Endodermal cell (in vitro differentiated cells): Measurements from ENCODE around the gene AKAP13. TPM values are rescaled to one million over a fixed set of nuclear protein-coding genes. Genes with fewer than 3 reads are reported as not detected.

Experiments used
- DNase-seq: peaks from one replicate; pipeline ENCODE4 v3.0.0-alpha.2; 2017
- H3K27ac ChIP-seq: 2 replicates; pipeline ENCODE4 v1.5.1; 2013; ENCODE audit warnings: mild to moderate bottlenecking, low read depth, low read length, moderate library complexity
- H3K27me3 ChIP-seq: 2 replicates; pipeline ENCODE4 v1.6.1; 2013; ENCODE audit warnings: mild to moderate bottlenecking, low read length, moderate library complexity; ENCODE audit not compliant: insufficient read depth, control insufficient read depth, poor library complexity, severe bottlenecking
- H3K36me3 ChIP-seq: 2 replicates; pipeline ENCODE4 v1.7.0; 2013; ENCODE audit warnings: mild to moderate bottlenecking, low read length, moderate library complexity; ENCODE audit not compliant: control insufficient read depth, insufficient read depth
- H3K4me1 ChIP-seq: one replicate; pipeline ENCODE4 v1.7.0; 2013; ENCODE audit warnings: low read length; ENCODE audit not compliant: control insufficient read depth, insufficient read depth
- H3K4me3 ChIP-seq: 2 replicates; pipeline ENCODE4 v1.5.1; 2013; ENCODE audit warnings: mild to moderate bottlenecking, low read length, moderate library complexity
- H3K9ac ChIP-seq: 2 replicates; pipeline ENCODE4 v1.6.1; 2013; ENCODE audit warnings: mild to moderate bottlenecking, low read length, moderate library complexity; ENCODE audit not compliant: poor library complexity, severe bottlenecking; ENCODE audit errors: extremely low read depth
- H3K9me3 ChIP-seq: 2 replicates; pipeline ENCODE4 v1.6.1; 2013; ENCODE audit warnings: mild to moderate bottlenecking, low read length, moderate library complexity; ENCODE audit not compliant: control insufficient read depth
- H3K27ac Mint-ChIP-seq: 2 replicates; pipeline ENCODE4 v1.8.0; 2020; ENCODE audit warnings: mixed read lengths
- H3K27me3 Mint-ChIP-seq: 2 replicates; pipeline ENCODE4 v1.8.0; 2021; ENCODE audit warnings: mild to moderate bottlenecking, mixed read lengths; ENCODE audit not compliant: insufficient read depth
- H3K36me3 Mint-ChIP-seq: 2 replicates; pipeline ENCODE4 v1.8.0; 2020; ENCODE audit warnings: low read depth, mixed read lengths
- H3K4me1 Mint-ChIP-seq: 2 replicates; pipeline ENCODE4 v1.8.0; 2020; ENCODE audit warnings: mixed read lengths
- H3K4me3 Mint-ChIP-seq: 2 replicates; pipeline ENCODE4 v1.8.0; 2020; ENCODE audit warnings: mild to moderate bottlenecking, moderate library complexity, mixed read lengths
- H3K9me3 Mint-ChIP-seq: 2 replicates; pipeline ENCODE4 v1.8.0; 2020; ENCODE audit warnings: mild to moderate bottlenecking, mixed read lengths
- CTCF ChIP-seq: fragments of 200-600 bp; sonication (generic); conservative IDR thresholded peaks from 2 replicates; pipeline ENCODE4 v1.5.0; 2021; ENCODE audit warnings: antibody characterized with exemption, mild to moderate bottlenecking
- WGBS, 2 experiments: methylation state at CpG; one replicate each; pipeline versions ENCODE4 v1.1.5 to v1.1.7; 2013; ENCODE audit warnings: missing lambda C conversion rate in 2 of 2, mixed read lengths in 1 of 2; ENCODE audit not compliant: insufficient coverage in 1 of 2, insufficient read length in 1 of 2; 5-methylcytosine and 5-hydroxymethylcytosine counted together
- total RNA-seq, 2 donors: library from RNA; stranded (reverse); fragmentation: NEBNext Ultra II Directional in 1 of 2; extraction: Animal tissue kit (Norgen Biotek cat#: 25700) in 1 of 2; gene quantifications; 2 replicates in 1 of 2; 3 replicates in 1 of 2; pipeline ENCODE4 v1.2.1, GENCODE V29; 2021

Gene AKAP13
- total RNA-seq, 2 donors from 2014 or later, result 115 to 131 TPM

- WGBS, 2 experiments, result 91 to 94% methylated on average over 2 of the region's 2 CpGs
- Histone ChIP-seq H3K9ac (no peak overlapping the region), H3K27ac (no peak overlapping the region), H3K36me3 (peaks cover 12% of the 10 kb centered on the region), H3K4me3 (no peak overlapping the region), H3K9me3 (no peaks in the 10 kb centered on the region), H3K27me3 (no peaks in the 10 kb centered on the region), H3K4me1 (peaks cover 34% of the 10 kb centered on the region)
- no peaks in the 10 kb centered on the region for H3K9me3 Mint-ChIP-seq
- H3K27me3 Mint-ChIP-seq, result no peaks in the 10 kb centered on the region
- peak overlapping the region; percentile 73 for H3K27ac Mint-ChIP-seq
- H3K36me3 Mint-ChIP-seq, result peaks cover 2% of the 10 kb centered on the region
- TF ChIP-seq CTCF, result no peak
- no peak overlapping the region for H3K4me3 Mint-ChIP-seq
- H3K4me1 Mint-ChIP-seq, result peaks cover 75% of the 10 kb centered on the region
- DNase-seq, result no peak
Measured at GRCh38 chr15:85477061-85477460, 96.7 kb downstream of the AKAP13 start.

- Mint-ChIP-seq H3K36me3 (peaks cover 2% of the 10 kb centered on the region), H3K4me3 (no peak overlapping the region), H3K4me1 (peaks cover 81% of the 10 kb centered on the region), H3K27ac (peak overlapping the region; percentile 73), H3K27me3 (no peaks in the 10 kb centered on the region), H3K9me3 (no peaks in the 10 kb centered on the region)
- no peak overlapping the region for H3K9ac ChIP-seq
- H3K27ac ChIP-seq, result no peak overlapping the region
- no peak for DNase-seq
- H3K4me1 ChIP-seq, result peaks cover 38% of the 10 kb centered on the region
- no peaks in the 10 kb centered on the region for H3K27me3 ChIP-seq
- peak; percentile 38 for TF ChIP-seq CTCF
- H3K9me3 ChIP-seq, result no peaks in the 10 kb centered on the region
- WGBS, 2 experiments, result 72 to 78% methylated on average over 4 of the region's 4 CpGs
- H3K4me3 ChIP-seq, result no peak overlapping the region
- H3K36me3 ChIP-seq, result peaks cover 12% of the 10 kb centered on the region
Measured at GRCh38 chr15:85477730-85478129, 97.3 kb downstream of the AKAP13 start.

- Mint-ChIP-seq H3K27ac (peak overlapping the region; percentile 91), H3K27me3 (no peaks in the 10 kb centered on the region), H3K4me3 (no peak overlapping the region), H3K4me1 (peaks cover 76% of the 10 kb centered on the region), H3K36me3 (peaks cover 2% of the 10 kb centered on the region), H3K9me3 (no peaks in the 10 kb centered on the region)
- Histone ChIP-seq H3K4me1 (peaks cover 38% of the 10 kb centered on the region), H3K4me3 (no peak overlapping the region), H3K27ac (peak overlapping the region; percentile 31), H3K36me3 (peaks cover 12% of the 10 kb centered on the region), H3K9ac (peak overlapping the region; percentile 6), H3K27me3 (no peaks in the 10 kb centered on the region), H3K9me3 (no peaks in the 10 kb centered on the region)
- DNase-seq, result peak; percentile 83
- TF ChIP-seq CTCF, result no peak
- 40 to 65% methylated on average over 2 to 4 of the region's 4 CpGs for WGBS, 2 experiments
Measured at GRCh38 chr15:85479071-85479647, 98.8 kb downstream of the AKAP13 start.
